Eye (tissue), 1 donor: ENCODE data around the gene LARP1.
"Not testable (repeated sequence)": the region's sequence is repeated elsewhere in the genome, so short reads cannot be mapped to it uniquely, and the experiment has no call there.

Source experiments
- DNase-seq: peaks from one replicate; pipeline ENCODE4 v3.0.0-alpha.2; 2015

Gene LARP1

DNA sequence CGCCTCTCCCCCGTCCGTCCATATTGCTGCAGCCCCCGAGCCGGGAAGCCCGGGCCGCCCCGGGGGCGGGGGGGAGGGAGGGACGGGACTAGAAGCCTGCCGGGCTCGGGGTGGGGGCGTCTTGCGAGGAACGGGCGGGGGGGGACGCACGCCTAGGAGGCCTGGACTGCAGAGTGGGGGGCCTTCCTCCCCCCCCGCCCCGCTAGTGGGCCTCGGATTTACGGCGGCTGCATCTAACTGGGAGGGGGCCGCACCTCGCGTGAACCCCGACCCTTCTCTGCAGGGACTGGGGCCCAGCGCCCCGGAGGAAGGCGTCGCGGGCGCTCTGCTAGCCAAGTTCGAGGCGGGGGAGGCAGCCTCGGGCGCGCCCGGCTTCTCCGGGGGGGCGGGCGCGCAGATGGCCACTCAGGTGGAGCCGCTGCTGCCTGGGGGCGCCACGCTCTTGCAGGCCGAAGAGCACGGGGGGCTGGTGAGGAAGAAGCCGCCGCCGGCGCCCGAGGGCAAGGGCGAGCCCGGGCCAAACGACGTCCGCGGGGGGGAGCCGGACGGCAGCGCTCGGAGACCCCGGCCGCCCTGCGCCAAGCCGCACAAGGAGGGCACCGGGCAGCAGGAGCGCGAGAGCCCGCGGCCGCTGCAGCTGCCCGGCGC lies at the start of gene LARP1:
LARP1 (plus strand) TSS at position 17 of the 648 bp plus-strand sequence; CDS start at position 398, 381 bp downstream.
- peak; percentile 77 for DNase-seq

DNA sequence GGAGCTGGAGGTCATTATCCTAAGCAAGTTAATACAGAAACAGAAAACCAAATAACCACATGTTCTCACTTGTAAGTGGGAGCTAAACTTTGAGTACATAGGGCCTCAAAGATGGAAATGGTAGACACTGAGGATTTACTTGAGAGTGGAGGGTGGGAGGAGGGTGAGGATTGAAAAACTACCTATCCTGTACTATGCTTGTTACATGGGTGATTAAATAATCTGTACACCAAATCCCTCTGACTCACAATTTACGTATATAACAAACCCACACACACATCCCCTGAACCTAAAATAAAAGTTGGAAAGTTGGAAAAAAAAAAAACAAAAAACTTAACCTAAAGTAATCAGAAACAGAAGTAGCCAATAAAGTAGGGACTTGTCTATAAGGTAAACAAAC lies 48.8 kb upstream of the LARP1 start:
- DNase-seq, result no peak

- DNase-seq, result no peak
Observed at GRCh38 chr5:154707641-154708040, 47.5 kb upstream of the LARP1 start.

GRCh38 chr5:154708207-154708606 lies 47.0 kb upstream of the LARP1 start:
- no peak for DNase-seq

DNA sequence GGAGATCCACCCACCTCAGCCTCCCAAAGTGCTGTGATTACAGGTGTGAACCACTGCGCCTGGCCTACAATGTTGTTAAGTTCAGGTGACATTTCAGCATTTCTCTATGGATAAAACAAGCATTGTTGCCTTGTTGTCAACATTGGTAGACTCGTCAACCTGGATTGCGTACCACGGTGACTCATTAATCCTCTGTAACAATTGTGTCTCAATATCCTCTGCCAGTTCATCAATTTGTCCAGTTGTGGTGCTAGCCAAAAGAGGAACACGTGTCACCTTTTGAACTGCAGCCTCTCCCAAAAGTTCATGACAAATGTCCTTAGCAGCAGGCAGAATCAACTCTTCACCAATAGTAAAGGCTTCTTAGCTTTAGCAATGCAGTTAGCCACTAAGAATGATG lies 46.3 kb upstream of the LARP1 start:
- DNase-seq, result no peak

GRCh38 chr5:154709368-154710305 lies 45.5 kb upstream of the LARP1 start:
- no peak for DNase-seq

- no peak for DNase-seq
Observed at GRCh38 chr5:154712518-154713437, 42.4 kb upstream of the LARP1 start.

GRCh38 chr5:154713615-154714125 lies 41.5 kb upstream of the LARP1 start:
- DNase-seq, result no peak

- DNase-seq, result no peak
Observed at GRCh38 chr5:154714266-154714986, 40.8 kb upstream of the LARP1 start.

DNA sequence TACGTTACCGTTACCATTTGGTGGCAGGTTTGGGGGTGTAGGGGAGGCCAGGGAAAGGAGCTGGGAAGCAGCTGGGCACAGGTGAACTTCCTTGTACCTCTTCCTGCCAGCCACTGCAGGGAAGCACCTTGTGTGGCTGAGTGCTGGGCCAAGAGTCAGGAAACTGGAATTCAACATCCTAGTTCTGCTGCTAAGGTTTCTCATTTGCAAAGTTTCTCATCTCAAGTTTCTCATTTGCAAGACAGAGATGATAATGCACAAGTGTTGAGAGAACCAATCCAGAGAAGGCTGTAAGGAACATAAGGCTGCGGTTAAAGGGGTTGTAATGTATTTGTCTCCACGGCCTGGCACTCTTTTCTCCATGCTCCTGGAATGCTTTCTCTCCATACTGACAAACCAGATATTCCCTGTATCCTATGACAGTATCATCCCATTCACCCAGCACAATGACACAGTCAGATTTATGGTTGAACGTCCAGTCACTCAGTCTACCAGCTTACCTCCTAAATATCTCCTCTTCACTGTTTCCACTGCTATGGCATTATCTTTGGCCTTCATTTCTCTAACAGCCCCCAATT lies 33.6 kb upstream of the LARP1 start:
- no peak for DNase-seq

- DNase-seq, result no peak
Observed at GRCh38 chr5:154722097-154722496, 33.1 kb upstream of the LARP1 start.

- DNase-seq, result no peak
Observed at GRCh38 chr5:154722936-154723335, 32.2 kb upstream of the LARP1 start.

GRCh38 chr5:154723740-154724505 lies 31.3 kb upstream of the LARP1 start:
- no peak for DNase-seq

DNA sequence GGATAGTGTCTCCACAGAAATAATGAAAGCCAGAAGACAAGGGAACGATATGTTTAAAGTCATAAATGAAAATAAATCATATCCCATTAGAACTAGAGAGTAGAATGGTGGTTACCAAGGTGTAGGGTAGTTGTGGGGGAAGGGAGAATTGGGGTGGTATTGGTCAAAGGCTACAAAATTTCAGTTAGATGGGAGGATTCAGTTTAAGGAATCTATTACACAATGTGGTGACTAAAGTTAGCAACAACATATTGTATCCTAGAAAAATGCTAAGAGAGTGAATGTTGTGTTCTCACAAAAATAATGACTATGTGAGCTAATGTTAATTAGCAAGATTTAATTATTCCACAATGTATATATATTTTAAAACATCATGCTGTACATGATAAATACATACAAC lies 27.8 kb upstream of the LARP1 start:
- no peak for DNase-seq

GRCh38 chr5:154728939-154729588 lies 26.1 kb upstream of the LARP1 start:
- no peak for DNase-seq

GRCh38 chr5:154729613-154730012 lies 25.6 kb upstream of the LARP1 start:
- no peak for DNase-seq

DNA sequence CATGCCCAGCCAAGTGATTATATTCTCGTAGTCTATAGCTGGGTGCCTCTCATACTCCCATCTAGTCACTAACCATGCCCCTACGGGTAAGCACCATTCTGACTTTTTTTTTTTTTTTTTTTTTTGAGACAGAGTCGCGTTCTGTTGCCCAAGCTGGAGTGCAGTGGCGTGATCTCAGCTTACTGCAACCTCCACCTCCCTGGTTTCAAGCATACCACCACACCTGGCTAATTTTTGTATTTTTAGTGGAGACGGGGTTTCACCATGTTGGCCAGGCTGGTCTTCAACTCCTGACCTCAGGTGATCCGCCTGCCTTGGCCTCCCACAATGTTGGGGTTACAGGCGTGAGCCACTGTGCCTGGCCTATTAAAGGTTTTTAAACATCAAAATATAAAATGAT lies 24.4 kb upstream of the LARP1 start:
- DNase-seq, result not testable (repeated sequence)

GRCh38 chr5:154732212-154732611 lies 23.0 kb upstream of the LARP1 start:
- no peak for DNase-seq

GRCh38 chr5:154734370-154735248 lies 20.6 kb upstream of the LARP1 start:
- DNase-seq, result no peak
